ENCODE measurements around the gene KCNIP2. TPM values are rescaled to one million over a fixed set of nuclear protein-coding genes. Genes with fewer than 3 reads are reported as not detected.

Gene KCNIP2
- total RNA-seq, 2 donors from 2014 or later: 2.8 to 3.0 TPM

GRCh38 chr10:101889256-101890210 lies 45.9 kb upstream of the KCNIP2 start:
- WGBS, 2 experiments (ENCODE audit: insufficient coverage in 1 of 2, insufficient read length in 1 of 2): 57 to 58% methylated on average over 5 of the region's 5 CpGs
- no peak overlapping the region for H3K4me3 ChIP-seq (ENCODE audit: low read length)
- H3K9ac ChIP-seq (ENCODE audit: extremely low read depth, low read length, poor library complexity, severe bottlenecking): no peak overlapping the region
- Mint-ChIP-seq H3K9me3 (no peaks in the 10 kb centered on the region), H3K27me3 (ENCODE audit: insufficient read depth) (no peaks in the 10 kb centered on the region), H3K27ac (no peak overlapping the region), H3K4me3 (no peak overlapping the region), H3K4me1 (peaks cover 22% of the 10 kb centered on the region), H3K36me3 (ENCODE audit: low read depth) (peaks cover 10% of the 10 kb centered on the region)
- H3K4me1 ChIP-seq (ENCODE audit: control insufficient read depth, insufficient read depth, low read length): peaks cover 3% of the 10 kb centered on the region
- no peaks in the 10 kb centered on the region for H3K9me3 ChIP-seq (ENCODE audit: control insufficient read depth, low read length)
- DNase-seq: peak; percentile 95
- no peaks in the 10 kb centered on the region for H3K36me3 ChIP-seq (ENCODE audit: control insufficient read depth, insufficient read depth, low read length)
- TF ChIP-seq CTCF (conservative IDR thresholded peaks at IDR 0.05): peak; percentile 96
- H3K27ac ChIP-seq (ENCODE audit: low read depth, low read length): no peak overlapping the region
- no peaks in the 10 kb centered on the region for H3K27me3 ChIP-seq (ENCODE audit: control insufficient read depth, insufficient read depth, low read length, poor library complexity, severe bottlenecking)

GRCh38 chr10:101888251-101888949 lies 44.8 kb upstream of the KCNIP2 start:
- Mint-ChIP-seq H3K36me3 (ENCODE audit: low read depth) (peaks cover 10% of the 10 kb centered on the region), H3K27me3 (ENCODE audit: insufficient read depth) (no peaks in the 10 kb centered on the region), H3K4me3 (no peak overlapping the region), H3K9me3 (no peaks in the 10 kb centered on the region), H3K27ac (no peak overlapping the region), H3K4me1 (peaks cover 11% of the 10 kb centered on the region)
- Histone ChIP-seq H3K4me1 (ENCODE audit: control insufficient read depth, insufficient read depth, low read length) (peaks cover 3% of the 10 kb centered on the region), H3K9ac (ENCODE audit: extremely low read depth, low read length, poor library complexity, severe bottlenecking) (no peak overlapping the region), H3K27me3 (ENCODE audit: control insufficient read depth, insufficient read depth, low read length, poor library complexity, severe bottlenecking) (no peaks in the 10 kb centered on the region), H3K36me3 (ENCODE audit: control insufficient read depth, insufficient read depth, low read length) (no peaks in the 10 kb centered on the region), H3K9me3 (ENCODE audit: control insufficient read depth, low read length) (no peaks in the 10 kb centered on the region), H3K4me3 (ENCODE audit: low read length) (no peak overlapping the region), H3K27ac (ENCODE audit: low read depth, low read length) (no peak overlapping the region)
- 96% methylated on average over 2 of the region's 2 CpGs; no CpG with 5 or more reads in 1 of the 2 experiments for WGBS, 2 experiments (ENCODE audit: insufficient coverage in 1 of 2, insufficient read length in 1 of 2)
- no peak for TF ChIP-seq CTCF (conservative IDR thresholded peaks at IDR 0.05)
- no peak for DNase-seq

- no peak overlapping the region for H3K9ac ChIP-seq (ENCODE audit: extremely low read depth, low read length, poor library complexity, severe bottlenecking)
- no peak for TF ChIP-seq CTCF (conservative IDR thresholded peaks at IDR 0.05)
- peaks cover 6% of the 10 kb centered on the region for H3K4me1 Mint-ChIP-seq
- no peak overlapping the region for H3K27ac Mint-ChIP-seq
- no peaks in the 10 kb centered on the region for H3K9me3 ChIP-seq (ENCODE audit: control insufficient read depth, low read length)
- H3K4me3 ChIP-seq (ENCODE audit: low read length): no peak overlapping the region
- WGBS, 2 experiments (ENCODE audit: insufficient coverage in 1 of 2, insufficient read length in 1 of 2): 90 to 95% methylated on average over 3 to 5 of the region's 5 CpGs
- H3K36me3 ChIP-seq (ENCODE audit: control insufficient read depth, insufficient read depth, low read length): no peaks in the 10 kb centered on the region
- no peaks in the 10 kb centered on the region for H3K9me3 Mint-ChIP-seq
- peaks cover 10% of the 10 kb centered on the region for H3K36me3 Mint-ChIP-seq (ENCODE audit: low read depth)
- no peak overlapping the region for H3K4me3 Mint-ChIP-seq
- no peaks in the 10 kb centered on the region for H3K27me3 Mint-ChIP-seq (ENCODE audit: insufficient read depth)
- H3K4me1 ChIP-seq (ENCODE audit: control insufficient read depth, insufficient read depth, low read length): peaks cover 2% of the 10 kb centered on the region
- DNase-seq: no peak
- H3K27ac ChIP-seq (ENCODE audit: low read depth, low read length): no peak overlapping the region
- no peaks in the 10 kb centered on the region for H3K27me3 ChIP-seq (ENCODE audit: control insufficient read depth, insufficient read depth, low read length, poor library complexity, severe bottlenecking)
These were observed 44.2 kb upstream of the KCNIP2 start for GRCh38 chr10:101887775-101888174.

Data from endodermal cell (in vitro differentiated cells).